Nephron progenitor cell (in vitro differentiated cells): ENCODE data around the gene CCSER2.

Experiments
- DNase-seq: peaks from one replicate; pipeline ENCODE4 v3.0.0; 2021
- H3K27ac Mint-ChIP-seq: 2 replicates; pipeline ENCODE4 v1.8.0; 2021; ENCODE audit warnings: mild to moderate bottlenecking, moderate library complexity, mixed read lengths
- H3K27me3 Mint-ChIP-seq: 2 replicates; pipeline ENCODE4 v1.8.0; 2021; ENCODE audit warnings: mild to moderate bottlenecking, low read depth, mixed read lengths; ENCODE audit not compliant: poor library complexity
- H3K36me3 Mint-ChIP-seq: 2 replicates; pipeline ENCODE4 v1.8.0; 2021; ENCODE audit warnings: low read depth, mixed read lengths
- H3K4me1 Mint-ChIP-seq: 2 replicates; pipeline ENCODE4 v1.8.0; 2021; ENCODE audit warnings: mixed read lengths
- H3K4me3 Mint-ChIP-seq: 2 replicates; pipeline ENCODE4 v1.8.0; 2021; ENCODE audit warnings: mild to moderate bottlenecking, moderate library complexity, mixed read lengths
- H3K9me3 Mint-ChIP-seq: 2 replicates; pipeline ENCODE4 v1.8.0; 2021; ENCODE audit warnings: mild to moderate bottlenecking, moderate library complexity, mixed read lengths
- TF ChIP-seq, protein P1 (sequence below): fragments of 200-600 bp; sonication (generic); IDR thresholded peaks from 2 replicates; pipeline ENCODE4 v1.5.0; 2021; ENCODE audit warnings: antibody characterized with exemption

Gene CCSER2

GRCh38 chr10:84499846-84500245 is 171.5 kb downstream of the CCSER2 start:
- DNase-seq = no peak
- Mint-ChIP-seq H3K27me3 (no peaks in the 10 kb centered on the region), H3K36me3 (peaks cover 12% of the 10 kb centered on the region), H3K9me3 (peaks cover 4% of the 10 kb centered on the region), H3K27ac (peak overlapping the region; percentile 52), H3K4me3 (no peak overlapping the region), H3K4me1 (peaks cover 15% of the 10 kb centered on the region)
- TF ChIP-seq, protein P1, sequence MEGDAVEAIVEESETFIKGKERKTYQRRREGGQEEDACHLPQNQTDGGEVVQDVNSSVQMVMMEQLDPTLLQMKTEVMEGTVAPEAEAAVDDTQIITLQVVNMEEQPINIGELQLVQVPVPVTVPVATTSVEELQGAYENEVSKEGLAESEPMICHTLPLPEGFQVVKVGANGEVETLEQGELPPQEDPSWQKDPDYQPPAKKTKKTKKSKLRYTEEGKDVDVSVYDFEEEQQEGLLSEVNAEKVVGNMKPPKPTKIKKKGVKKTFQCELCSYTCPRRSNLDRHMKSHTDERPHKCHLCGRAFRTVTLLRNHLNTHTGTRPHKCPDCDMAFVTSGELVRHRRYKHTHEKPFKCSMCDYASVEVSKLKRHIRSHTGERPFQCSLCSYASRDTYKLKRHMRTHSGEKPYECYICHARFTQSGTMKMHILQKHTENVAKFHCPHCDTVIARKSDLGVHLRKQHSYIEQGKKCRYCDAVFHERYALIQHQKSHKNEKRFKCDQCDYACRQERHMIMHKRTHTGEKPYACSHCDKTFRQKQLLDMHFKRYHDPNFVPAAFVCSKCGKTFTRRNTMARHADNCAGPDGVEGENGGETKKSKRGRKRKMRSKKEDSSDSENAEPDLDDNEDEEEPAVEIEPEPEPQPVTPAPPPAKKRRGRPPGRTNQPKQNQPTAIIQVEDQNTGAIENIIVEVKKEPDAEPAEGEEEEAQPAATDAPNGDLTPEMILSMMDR = no peak

- Mint-ChIP-seq H3K27me3 (no peaks in the 10 kb centered on the region), H3K9me3 (no peaks in the 10 kb centered on the region), H3K27ac (peak overlapping the region; percentile 90), H3K36me3 (peaks cover 16% of the 10 kb centered on the region), H3K4me1 (peaks cover 22% of the 10 kb centered on the region), H3K4me3 (no peak overlapping the region)
- DNase-seq = no peak
- TF ChIP-seq, protein P1 = no peak
Measured at GRCh38 chr10:84510121-84510520, 181.7 kb downstream of the CCSER2 start.

DNA sequence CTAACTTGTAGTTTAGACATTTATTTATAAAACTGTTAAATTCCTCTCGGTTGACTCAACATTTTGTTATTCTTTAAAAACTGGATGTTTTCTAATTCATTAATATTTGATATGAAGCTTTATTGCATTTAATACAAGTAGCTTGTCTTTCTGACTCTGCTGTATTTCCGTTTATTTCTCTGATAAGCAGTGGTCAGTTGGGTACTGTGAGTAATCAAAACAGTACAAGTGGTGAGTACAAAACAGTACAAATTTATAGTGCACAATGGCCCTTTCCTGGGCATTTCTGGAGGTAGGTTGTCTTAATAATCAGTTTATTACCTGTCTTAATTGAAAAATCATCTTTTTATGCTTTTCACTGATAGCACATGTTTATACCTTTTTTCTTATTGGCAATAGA is 182.7 kb downstream of the CCSER2 start:
- peaks cover 20% of the 10 kb centered on the region for H3K36me3 Mint-ChIP-seq
- peaks cover 22% of the 10 kb centered on the region for H3K4me1 Mint-ChIP-seq
- H3K27ac Mint-ChIP-seq = no peak overlapping the region
- H3K27me3 Mint-ChIP-seq = no peaks in the 10 kb centered on the region
- no peak overlapping the region for H3K4me3 Mint-ChIP-seq
- H3K9me3 Mint-ChIP-seq = no peaks in the 10 kb centered on the region
- TF ChIP-seq, protein P1 = no peak
- no peak for DNase-seq

DNA sequence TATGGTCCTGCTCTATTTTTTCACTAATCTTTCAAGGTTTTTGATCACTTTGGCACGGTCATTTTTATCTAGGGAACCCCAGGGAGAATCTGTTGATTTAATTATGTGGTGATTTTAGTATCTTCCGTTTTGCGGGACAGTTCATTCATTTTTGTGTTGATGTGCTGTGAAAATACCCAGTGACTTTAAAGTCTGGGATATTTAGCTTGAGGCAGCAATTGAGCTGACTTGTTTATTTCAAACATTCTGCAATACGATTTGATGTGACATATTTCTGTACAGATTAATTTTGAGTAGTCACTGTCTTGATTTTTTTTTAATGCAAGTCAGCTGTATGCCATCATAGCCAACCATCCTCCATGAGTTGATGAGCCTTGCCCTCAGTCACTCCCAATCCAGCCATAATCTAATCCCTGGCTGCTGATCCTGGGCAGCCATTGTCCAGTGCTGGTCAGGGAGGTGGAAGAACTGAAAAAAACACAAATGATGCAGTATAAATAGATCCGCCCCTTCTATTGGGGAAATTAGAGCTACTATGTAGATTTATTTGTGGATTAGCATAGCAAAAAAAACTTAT is 183.4 kb downstream of the CCSER2 start:
- Mint-ChIP-seq H3K36me3 (peaks cover 24% of the 10 kb centered on the region), H3K27me3 (no peaks in the 10 kb centered on the region), H3K4me1 (peaks cover 22% of the 10 kb centered on the region), H3K27ac (no peak overlapping the region), H3K9me3 (no peaks in the 10 kb centered on the region), H3K4me3 (no peak overlapping the region)
- no peak for DNase-seq
- TF ChIP-seq, protein P1 = no peak

GRCh38 chr10:84517554-84517953 is 189.2 kb downstream of the CCSER2 start:
- TF ChIP-seq, protein P1 = no peak
- H3K4me3 Mint-ChIP-seq = no peak overlapping the region
- peaks cover 2% of the 10 kb centered on the region for H3K27me3 Mint-ChIP-seq
- H3K36me3 Mint-ChIP-seq = peaks cover 26% of the 10 kb centered on the region
- peaks cover 30% of the 10 kb centered on the region for H3K4me1 Mint-ChIP-seq
- H3K27ac Mint-ChIP-seq = no peak overlapping the region
- H3K9me3 Mint-ChIP-seq = no peaks in the 10 kb centered on the region
- no peak for DNase-seq

GRCh38 chr10:84519235-84519634 is 190.8 kb downstream of the CCSER2 start:
- no peak for DNase-seq
- Mint-ChIP-seq H3K4me3 (no peak overlapping the region), H3K4me1 (peaks cover 34% of the 10 kb centered on the region), H3K27me3 (peaks cover 3% of the 10 kb centered on the region), H3K27ac (no peak overlapping the region), H3K9me3 (no peaks in the 10 kb centered on the region), H3K36me3 (peaks cover 15% of the 10 kb centered on the region)
- TF ChIP-seq, protein P1 = no peak
